GM21529 (cell line): ENCODE results near the gene PEPD.

Source experiments
- ATAC-seq: cut with Tn5 transposase; IDR thresholded peaks from one replicate; pipeline ENCODE4 v1.9.1; 2021; ENCODE audit not compliant: unreplicated experiment

The PEPD gene

GRCh38 chr19:33397536-33398360 lies 123.8 kb downstream of the PEPD start:
- no peak for ATAC-seq

- no peak for ATAC-seq
These were observed 124.7 kb downstream of the PEPD start for GRCh38 chr19:33396701-33397535.

GRCh38 chr19:33395561-33396550 lies 125.7 kb downstream of the PEPD start:
- ATAC-seq = no peak

GRCh38 chr19:33394723-33395560 lies 126.6 kb downstream of the PEPD start:
- ATAC-seq = no peak

- ATAC-seq = no peak
These were observed 127.4 kb downstream of the PEPD start for GRCh38 chr19:33394006-33394722.

- ATAC-seq = no peak
These were observed 128.1 kb downstream of the PEPD start for GRCh38 chr19:33393286-33394005.

GRCh38 chr19:33392341-33393285 lies 129.0 kb downstream of the PEPD start:
- ATAC-seq = no peak

- no peak for ATAC-seq
These were observed 129.9 kb downstream of the PEPD start for GRCh38 chr19:33391631-33392249.

- no peak for ATAC-seq
These were observed 130.5 kb downstream of the PEPD start for GRCh38 chr19:33390908-33391630.

GRCh38 chr19:33390101-33390907 lies 131.3 kb downstream of the PEPD start:
- no peak for ATAC-seq

- ATAC-seq = no peak
These were observed 132.0 kb downstream of the PEPD start for GRCh38 chr19:33389421-33390100.

GRCh38 chr19:33388725-33389420 lies 132.7 kb downstream of the PEPD start:
- no peak for ATAC-seq

GRCh38 chr19:33388231-33388724 lies 133.3 kb downstream of the PEPD start:
- no peak for ATAC-seq
